HAP-1 (cell line): ENCODE data around the gene TTLL5.

Source experiments
- DNase-seq, 2 experiments: peaks; one replicate each; pipeline ENCODE4 v3.0.0-alpha.2; 2016 to 2020; ENCODE audit warnings: low spot score in 2 of 2
- H3K27me3 ChIP-seq: fragments of 250-450 bp; sonication (Bioruptor Pico); 2 replicates; pipeline ENCODE4 v1.5.1; 2020; ENCODE audit warnings: low read depth, mild to moderate bottlenecking, moderate library complexity
- H3K36me3 ChIP-seq: fragments of 250-450 bp; sonication (Bioruptor Pico); replicated peaks from 2 replicates; pipeline ENCODE4 v1.5.1; 2020; ENCODE audit warnings: mild to moderate bottlenecking
- H3K4me1 ChIP-seq: fragments of 250-450 bp; sonication (Bioruptor Pico); 2 replicates; pipeline ENCODE4 v1.5.1; 2020; ENCODE audit warnings: mild to moderate bottlenecking
- H3K4me3 ChIP-seq: fragments of 250-450 bp; sonication (Bioruptor Pico); 2 replicates; pipeline ENCODE4 v1.5.1; 2020; ENCODE audit warnings: mild to moderate bottlenecking, moderate library complexity
- H3K9me3 ChIP-seq: fragments of 250-450 bp; sonication (Bioruptor Pico); 2 replicates; pipeline ENCODE4 v1.5.1; 2020; ENCODE audit warnings: mild to moderate bottlenecking, moderate library complexity
- in situ Hi-C: fragments of 300-500 bp; cut with MboI; formaldehyde crosslinking; loops from 3 replicates; pipeline ENCODE4 v1.14.3; 2020; ENCODE audit warnings: low sequenced_read_pairs, inconsistent platforms, mixed read lengths

The TTLL5 gene

DNA sequence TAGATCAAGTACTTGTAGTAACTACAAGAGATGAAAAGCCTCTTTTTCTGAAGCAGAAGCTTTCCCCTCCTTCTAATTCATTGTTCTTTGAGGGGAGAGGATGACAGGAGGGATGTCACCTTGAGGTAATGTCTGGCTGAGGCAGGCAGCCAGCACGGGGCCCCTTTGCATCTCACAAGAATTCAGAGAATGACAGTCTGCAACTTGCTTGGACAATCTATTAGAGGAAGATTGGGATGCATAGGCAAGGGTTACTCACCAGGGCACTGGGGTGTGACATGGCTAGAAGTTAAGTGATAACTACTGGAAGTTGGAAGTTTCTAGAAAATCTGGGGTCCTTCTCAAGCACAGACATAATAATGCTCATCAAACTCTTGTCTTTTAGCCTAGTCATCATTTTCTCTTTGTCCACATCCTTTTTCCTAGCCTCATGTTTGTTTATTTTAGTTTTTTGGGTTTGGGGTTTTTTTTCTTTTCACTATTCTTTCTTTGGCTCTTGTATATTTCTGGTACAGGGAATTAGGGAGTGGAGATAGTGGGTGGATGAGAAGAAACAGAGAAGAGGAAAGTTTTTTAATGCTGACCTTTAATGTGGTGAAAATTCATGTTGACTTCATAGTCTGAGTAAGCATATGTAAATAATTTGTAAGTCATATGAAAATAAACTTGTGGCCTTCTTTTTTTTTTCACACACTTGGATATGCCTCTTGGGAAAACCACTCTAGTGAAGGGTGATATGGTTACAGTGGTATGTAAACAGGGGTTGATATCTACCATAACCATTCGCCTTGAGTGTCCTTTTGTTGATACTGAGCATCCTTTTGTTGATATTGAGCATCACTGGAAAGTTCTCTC, 55.1 kb downstream of the TTLL5 start:
- Histone ChIP-seq H3K27me3 (no peaks in the 10 kb centered on the region), H3K4me1 (peaks cover 8% of the 10 kb centered on the region), H3K4me3 (no peak overlapping the region), H3K36me3 (peaks cover 7% of the 10 kb centered on the region; the same call in 1 of the 2 replicates), H3K9me3 (no peaks in the 10 kb centered on the region)
- in situ Hi-C loops: loop anchor here (25.0 kb wide), 1 partner anchor 646 kb away; no protein-coding TSS in a partner anchor
- no peak for DNase-seq

DNA sequence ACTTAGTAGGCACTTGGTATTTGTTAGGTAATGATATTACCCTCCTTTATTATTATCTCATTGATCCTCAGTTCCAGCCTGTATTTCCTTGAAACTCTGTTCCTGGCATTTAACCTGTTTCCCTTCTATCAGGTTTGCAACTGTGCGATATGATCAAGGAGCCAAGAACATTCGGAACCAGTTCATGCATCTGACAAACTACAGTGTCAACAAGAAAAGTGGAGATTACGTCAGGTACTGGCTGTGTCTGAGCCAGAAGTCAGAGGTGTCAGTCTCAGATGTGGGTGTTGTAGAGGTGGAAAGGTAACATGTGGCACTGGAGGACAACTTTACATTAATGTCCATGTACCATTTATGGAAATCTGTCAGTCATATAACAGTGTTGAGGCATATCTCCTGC, 56.7 kb downstream of the TTLL5 start:
- H3K4me3 ChIP-seq: no peak overlapping the region
- H3K9me3 ChIP-seq: no peaks in the 10 kb centered on the region
- in situ Hi-C loops: loop anchor here (25.0 kb wide), 1 partner anchor 645 kb away; no protein-coding TSS in a partner anchor
- no peaks in the 10 kb centered on the region for H3K4me1 ChIP-seq
- DNase-seq: no peak
- H3K27me3 ChIP-seq: no peaks in the 10 kb centered on the region
- H3K36me3 ChIP-seq: peaks cover 10% of the 10 kb centered on the region; the same call in 1 of the 2 replicates

DNA sequence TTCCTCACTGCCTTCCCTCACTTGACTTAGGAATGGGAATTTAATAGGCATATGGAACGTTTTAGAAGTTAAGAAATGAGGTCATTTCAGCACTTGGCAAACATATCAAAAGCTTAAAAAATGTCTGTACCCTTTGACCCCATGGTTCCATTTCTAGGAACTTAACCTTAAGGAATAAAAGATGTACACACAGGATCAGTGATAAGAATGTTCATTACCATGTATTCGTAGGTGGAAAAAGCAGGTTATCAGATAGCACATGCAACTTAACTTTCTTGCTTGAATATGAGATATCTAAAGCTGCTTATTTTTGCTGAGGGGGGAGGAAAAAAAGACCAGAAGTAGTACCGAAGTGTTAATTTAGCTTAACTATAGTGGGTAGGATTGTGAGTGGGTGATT, 57.2 kb downstream of the TTLL5 start:
- DNase-seq: no peak
- no peaks in the 10 kb centered on the region for H3K9me3 ChIP-seq
- H3K27me3 ChIP-seq: no peaks in the 10 kb centered on the region
- in situ Hi-C loops: loop anchor here (25.0 kb wide), 1 partner anchor 644 kb away; no protein-coding TSS in a partner anchor
- peaks cover 10% of the 10 kb centered on the region; the same call in 1 of the 2 replicates for H3K36me3 ChIP-seq
- no peaks in the 10 kb centered on the region for H3K4me1 ChIP-seq
- H3K4me3 ChIP-seq: no peak overlapping the region

DNA sequence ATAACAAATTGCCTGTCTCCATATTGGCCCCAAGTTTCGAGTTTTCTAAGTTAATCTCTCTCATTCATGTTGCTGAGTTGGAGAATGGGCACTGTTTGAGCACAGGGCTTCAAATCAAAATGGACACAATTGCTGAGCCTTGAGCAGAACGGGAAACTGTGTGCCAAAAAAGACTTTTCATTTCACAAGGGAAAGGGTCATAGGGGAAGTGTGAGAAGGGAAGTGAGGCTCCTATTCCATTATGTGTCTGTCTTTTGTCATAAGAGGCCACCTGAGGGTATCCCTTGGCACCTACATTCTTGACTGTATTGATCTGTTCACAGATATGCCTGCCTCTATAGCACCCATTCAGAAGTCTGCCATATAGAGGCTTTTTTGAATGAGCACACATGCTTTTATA, 59.1 kb downstream of the TTLL5 start:
- no peak for DNase-seq
- H3K9me3 ChIP-seq: no peaks in the 10 kb centered on the region
- H3K27me3 ChIP-seq: no peaks in the 10 kb centered on the region
- H3K4me1 ChIP-seq: no peaks in the 10 kb centered on the region
- H3K4me3 ChIP-seq: no peak overlapping the region
- in situ Hi-C loops: loop anchor here (25.0 kb wide), 1 partner anchor 642 kb away; no protein-coding TSS in a partner anchor
- H3K36me3 ChIP-seq: peaks cover 15% of the 10 kb centered on the region; the same call in 1 of the 2 replicates

DNA sequence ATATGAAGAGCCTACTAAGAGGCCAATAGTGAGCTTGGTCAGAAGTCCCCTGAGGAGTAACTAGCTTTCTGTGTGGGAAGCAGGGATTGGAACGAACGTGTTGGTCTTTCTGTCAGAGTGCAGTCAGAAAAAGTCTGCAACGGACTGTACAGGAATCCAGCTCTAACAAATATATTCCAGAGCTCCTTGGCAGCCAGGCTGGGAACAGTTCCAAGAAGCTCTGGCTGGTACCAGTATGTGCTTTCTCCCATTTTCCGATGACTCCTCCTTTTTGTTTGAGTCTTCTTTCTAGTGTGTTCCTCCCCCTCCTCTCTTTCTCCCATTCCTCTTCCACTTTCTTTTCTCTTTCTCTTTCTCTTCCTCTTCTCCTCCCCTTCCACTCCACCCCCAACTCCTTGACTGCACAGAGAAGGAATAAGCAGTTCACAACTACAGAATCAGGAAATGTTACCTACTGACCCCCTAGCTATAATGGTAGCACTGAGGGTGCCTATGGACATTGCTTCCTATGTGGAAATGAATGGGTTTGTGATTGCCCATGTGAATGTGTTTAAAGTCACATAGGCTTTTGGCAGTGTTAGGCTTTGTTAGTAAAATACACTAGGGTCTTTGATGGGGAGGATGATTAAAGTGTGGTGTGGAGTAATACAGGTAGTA, 59.9 kb downstream of the TTLL5 start:
- DNase-seq: no peak
- Histone ChIP-seq H3K9me3 (no peaks in the 10 kb centered on the region), H3K4me3 (no peak overlapping the region), H3K4me1 (no peaks in the 10 kb centered on the region), H3K36me3 (peaks cover 15% of the 10 kb centered on the region; the same call in 1 of the 2 replicates), H3K27me3 (no peaks in the 10 kb centered on the region)
- in situ Hi-C loops: loop anchor here (25.0 kb wide), 1 partner anchor 641 kb away; no protein-coding TSS in a partner anchor

DNA sequence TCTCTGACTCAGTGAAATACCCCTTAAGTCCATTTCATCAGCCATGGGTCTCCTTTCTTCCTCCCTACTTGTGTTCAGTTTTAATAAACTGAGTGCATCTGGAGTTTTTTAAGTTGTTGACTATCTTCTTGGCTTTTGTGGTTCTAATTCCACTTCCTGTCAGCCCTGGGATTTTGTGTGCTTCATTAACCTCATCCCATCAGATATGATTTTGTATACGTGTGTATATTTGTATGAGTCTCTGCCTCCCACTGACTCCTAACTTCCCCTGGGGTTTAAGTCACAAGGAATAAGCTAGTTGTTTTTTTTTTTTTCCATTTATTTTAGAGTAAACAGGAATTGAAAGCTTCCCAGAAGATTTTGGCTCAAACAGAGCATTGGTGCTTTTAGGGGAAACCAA, 62.7 kb downstream of the TTLL5 start:
- Histone ChIP-seq H3K9me3 (no peaks in the 10 kb centered on the region), H3K4me1 (no peaks in the 10 kb centered on the region), H3K36me3 (peaks cover 18% of the 10 kb centered on the region; the same call in 1 of the 2 replicates), H3K27me3 (no peaks in the 10 kb centered on the region), H3K4me3 (no peak overlapping the region)
- in situ Hi-C loops: loop anchor here (25.0 kb wide), 1 partner anchor 639 kb away; no protein-coding TSS in a partner anchor
- no peak for DNase-seq

DNA sequence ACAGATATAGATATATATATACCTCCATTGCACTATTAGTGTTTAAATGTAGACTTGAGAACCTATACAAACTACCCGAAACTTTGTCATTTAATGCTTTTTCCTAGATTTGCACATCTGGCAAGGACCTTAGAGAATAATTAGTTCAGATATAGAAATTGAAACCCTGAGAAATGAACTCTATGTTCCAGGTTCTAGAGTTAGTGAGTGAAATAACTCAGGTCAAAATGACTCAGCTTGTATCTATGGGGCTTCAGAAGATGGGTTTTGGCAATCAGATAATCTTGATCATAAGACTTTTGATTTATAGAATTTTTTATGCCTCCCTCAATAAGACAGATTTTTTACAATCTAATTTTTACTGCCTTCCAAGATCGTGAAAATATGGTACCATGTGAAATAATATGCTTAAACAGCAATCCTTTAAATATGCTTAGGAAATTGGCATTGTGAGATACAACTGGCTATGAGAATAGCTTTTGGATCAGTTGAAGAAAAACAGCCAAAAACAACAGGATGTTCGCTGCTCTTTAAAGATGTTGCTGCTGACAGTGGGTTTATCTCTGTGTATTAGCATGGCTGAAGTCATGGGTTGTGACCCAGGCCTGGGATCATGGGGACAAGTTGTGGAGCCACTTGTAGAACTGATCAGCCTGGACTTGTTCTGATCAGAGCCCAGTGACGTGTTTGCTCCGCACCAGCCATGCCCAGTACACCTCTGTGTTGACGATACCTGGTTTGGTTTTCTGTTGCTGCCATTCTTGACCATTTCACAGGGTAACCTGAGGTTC, 63.6 kb downstream of the TTLL5 start:
- in situ Hi-C loops: loop anchor here (25.0 kb wide), 1 partner anchor 638 kb away; no protein-coding TSS in a partner anchor
- no peaks in the 10 kb centered on the region for H3K4me1 ChIP-seq
- H3K4me3 ChIP-seq: no peak overlapping the region
- peaks cover 18% of the 10 kb centered on the region; the same call in 1 of the 2 replicates for H3K36me3 ChIP-seq
- no peaks in the 10 kb centered on the region for H3K9me3 ChIP-seq
- no peaks in the 10 kb centered on the region for H3K27me3 ChIP-seq
- no peak for DNase-seq

DNA sequence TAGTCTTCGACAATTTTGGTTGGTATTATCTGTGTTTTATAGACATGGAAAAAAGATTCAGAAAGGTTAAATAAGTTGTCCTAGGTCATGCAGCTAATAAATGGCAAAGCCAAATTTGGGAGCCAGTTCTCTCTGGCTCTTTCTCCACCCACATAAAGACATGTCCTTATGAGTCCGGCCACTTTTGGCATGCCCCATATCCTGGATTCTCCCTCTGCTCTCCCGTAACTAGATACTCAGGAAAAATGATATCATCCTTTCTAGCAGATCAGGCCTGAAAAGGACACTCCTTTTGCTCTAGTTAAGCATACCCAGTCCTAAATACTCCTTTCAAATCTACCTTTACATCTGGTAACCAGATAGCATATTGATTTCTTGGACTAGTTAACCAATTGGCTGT, 64.4 kb downstream of the TTLL5 start:
- H3K9me3 ChIP-seq: no peaks in the 10 kb centered on the region
- no peak overlapping the region for H3K4me3 ChIP-seq
- DNase-seq: no peak
- no peaks in the 10 kb centered on the region for H3K27me3 ChIP-seq
- peaks cover 16% of the 10 kb centered on the region; the same call in 1 of the 2 replicates for H3K36me3 ChIP-seq
- in situ Hi-C loops: no loop called here
- H3K4me1 ChIP-seq: no peaks in the 10 kb centered on the region

DNA sequence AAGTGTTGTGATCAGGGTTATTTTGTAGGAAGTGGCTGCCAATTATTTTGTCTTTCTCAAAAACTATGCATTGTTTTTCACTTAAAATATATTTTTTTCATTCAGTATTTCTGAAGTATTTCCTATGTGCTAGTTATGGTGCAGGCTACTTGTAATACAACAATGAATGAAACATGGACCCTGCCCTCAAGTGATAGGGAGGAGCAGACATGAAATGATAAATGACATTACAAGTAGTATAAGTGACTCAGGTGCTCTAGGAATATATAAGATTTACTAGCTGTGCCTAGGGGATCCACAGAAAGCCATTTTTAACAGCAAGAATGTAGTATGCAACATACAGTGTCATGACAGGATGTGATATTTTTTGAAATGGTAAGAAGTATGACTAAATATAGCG, 65.3 kb downstream of the TTLL5 start:
- H3K36me3 ChIP-seq: peaks cover 14% of the 10 kb centered on the region; the same call in 1 of the 2 replicates
- DNase-seq: no peak
- H3K9me3 ChIP-seq: no peaks in the 10 kb centered on the region
- no peak overlapping the region for H3K4me3 ChIP-seq
- no peaks in the 10 kb centered on the region for H3K27me3 ChIP-seq
- no peaks in the 10 kb centered on the region for H3K4me1 ChIP-seq
- in situ Hi-C loops: no loop called here

DNA sequence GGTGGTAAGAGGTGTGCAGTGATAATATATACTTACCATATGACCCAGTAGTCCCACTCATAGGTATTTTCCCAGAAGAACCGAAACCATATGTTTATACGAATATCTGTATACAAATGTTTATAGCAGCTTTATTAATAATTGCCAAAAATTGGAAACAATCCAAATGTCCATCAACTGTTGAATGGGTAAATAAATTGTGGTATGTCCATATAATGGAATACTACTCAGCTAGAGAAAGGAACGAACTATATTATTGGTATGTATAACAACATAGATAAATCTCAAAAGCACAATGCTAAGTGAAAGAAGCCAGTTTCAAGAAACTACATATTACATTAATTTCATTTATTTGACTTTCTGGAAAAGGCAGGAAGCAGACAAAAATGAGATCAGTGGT, 66.1 kb downstream of the TTLL5 start:
- in situ Hi-C loops: no loop called here
- H3K4me1 ChIP-seq: no peaks in the 10 kb centered on the region
- H3K36me3 ChIP-seq: peaks cover 12% of the 10 kb centered on the region; the same call in 1 of the 2 replicates
- DNase-seq: no peak
- H3K9me3 ChIP-seq: no peaks in the 10 kb centered on the region
- H3K4me3 ChIP-seq: no peak overlapping the region
- H3K27me3 ChIP-seq: no peaks in the 10 kb centered on the region

DNA sequence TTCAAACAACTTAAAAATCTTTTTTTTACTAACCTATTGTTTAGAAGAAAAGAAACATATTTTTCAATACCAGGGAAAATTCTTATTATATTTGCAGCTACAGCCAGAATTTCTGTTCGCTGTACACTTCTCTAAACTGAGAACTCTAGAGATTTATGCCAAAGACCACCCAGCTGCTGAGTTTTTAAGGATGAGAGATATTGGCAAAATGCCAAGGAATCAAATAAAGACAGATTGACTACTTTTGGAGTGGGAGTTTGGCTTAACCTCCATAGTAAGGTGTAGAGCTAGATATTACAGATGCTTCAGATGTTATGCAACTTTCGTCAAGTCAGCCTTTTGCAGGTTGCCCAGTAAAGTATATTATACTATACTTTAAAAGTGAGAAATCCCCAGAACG, 71.8 kb downstream of the TTLL5 start:
- H3K4me1 ChIP-seq: no peaks in the 10 kb centered on the region
- no peak for DNase-seq
- peaks cover 3% of the 10 kb centered on the region; the same call in 1 of the 2 replicates for H3K36me3 ChIP-seq
- no peak overlapping the region for H3K4me3 ChIP-seq
- H3K27me3 ChIP-seq: no peaks in the 10 kb centered on the region
- no peaks in the 10 kb centered on the region for H3K9me3 ChIP-seq
- in situ Hi-C loops: no loop called here

DNA sequence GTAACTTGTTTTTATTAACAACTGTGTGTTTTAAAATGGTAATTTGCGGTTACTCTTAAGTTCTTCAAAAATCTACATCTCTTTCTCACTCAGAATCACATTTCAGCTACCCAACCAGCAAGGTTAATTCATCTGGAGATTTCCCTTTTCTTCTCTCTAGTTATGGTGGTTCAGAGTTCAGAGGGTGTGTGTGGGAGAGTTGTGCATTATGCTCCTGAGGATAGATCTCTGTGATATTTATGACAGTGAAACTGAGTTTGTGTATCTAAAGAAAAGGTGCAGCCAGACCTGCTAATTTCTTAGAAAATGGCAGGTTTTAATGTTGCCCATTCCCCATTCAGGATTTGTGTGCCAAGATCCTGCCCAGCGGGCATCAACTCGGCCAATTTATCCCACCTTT, 73.8 kb downstream of the TTLL5 start:
- no peak for DNase-seq
- Histone ChIP-seq H3K4me3 (no peak overlapping the region), H3K9me3 (no peaks in the 10 kb centered on the region), H3K4me1 (no peaks in the 10 kb centered on the region), H3K36me3 (peaks cover 3% of the 10 kb centered on the region; the same call in 1 of the 2 replicates), H3K27me3 (no peaks in the 10 kb centered on the region)
- in situ Hi-C loops: no loop called here

DNA sequence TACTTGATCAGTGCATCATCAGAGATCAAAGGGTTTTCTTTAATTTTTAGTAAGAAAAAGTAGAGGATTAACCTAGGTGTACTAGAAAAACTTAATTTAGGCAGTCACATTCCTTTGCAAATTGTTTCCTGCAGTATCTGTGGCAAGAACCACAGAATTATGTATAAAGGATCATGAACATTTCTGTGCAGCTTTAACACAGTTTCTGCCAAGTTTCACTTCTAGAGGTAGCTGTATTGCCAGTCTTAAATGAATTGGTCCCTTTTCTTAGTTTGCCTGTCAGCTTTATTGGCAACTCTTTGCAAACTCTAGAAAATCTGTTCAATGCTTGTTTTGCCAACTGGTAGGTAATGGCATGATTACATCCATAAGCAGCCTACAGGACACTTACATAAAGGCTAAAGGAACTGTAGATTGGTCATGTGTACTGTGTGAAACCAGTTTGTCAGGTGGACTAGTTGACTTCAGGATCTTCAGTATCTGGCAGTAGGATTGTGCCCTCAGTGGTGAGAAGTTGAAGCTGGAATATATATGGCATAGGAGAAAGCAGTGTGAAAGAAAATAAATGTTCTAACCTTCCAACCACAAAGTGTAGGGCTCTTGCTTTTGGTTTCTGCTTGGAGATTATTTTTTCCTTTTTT, 75.9 kb downstream of the TTLL5 start:
- no peak overlapping the region for H3K4me3 ChIP-seq
- peaks cover 3% of the 10 kb centered on the region; the same call in 1 of the 2 replicates for H3K36me3 ChIP-seq
- DNase-seq: no peak
- in situ Hi-C loops: no loop called here
- no peaks in the 10 kb centered on the region for H3K27me3 ChIP-seq
- no peaks in the 10 kb centered on the region for H3K4me1 ChIP-seq
- no peaks in the 10 kb centered on the region for H3K9me3 ChIP-seq
